Fibroblast of lung (primary cell): ENCODE measurements around the gene PROSER2.

Experiments used
- EZH2 ChIP-seq: IDR thresholded peaks from 2 replicates; pipeline ENCODE4 v1.5.1; 2012; ENCODE audit warnings: low read length, control low read depth, mild to moderate bottlenecking; ENCODE audit errors: missing control alignments
- TF ChIP-seq, protein P1 (sequence below), 2 donors: IDR thresholded peaks in 1 of 2; conservative IDR thresholded peaks in 1 of 2; 1 replicate in 1 of 2; 2 replicates in 1 of 2; pipeline ENCODE4 v1.5.1; 2011 to 2012; ENCODE audit warnings: low read length in 2 of 2, control low read depth in 1 of 2, inconsistent platforms in 1 of 2, low read depth in 1 of 2, mild to moderate bottlenecking in 1 of 2

DNA sequence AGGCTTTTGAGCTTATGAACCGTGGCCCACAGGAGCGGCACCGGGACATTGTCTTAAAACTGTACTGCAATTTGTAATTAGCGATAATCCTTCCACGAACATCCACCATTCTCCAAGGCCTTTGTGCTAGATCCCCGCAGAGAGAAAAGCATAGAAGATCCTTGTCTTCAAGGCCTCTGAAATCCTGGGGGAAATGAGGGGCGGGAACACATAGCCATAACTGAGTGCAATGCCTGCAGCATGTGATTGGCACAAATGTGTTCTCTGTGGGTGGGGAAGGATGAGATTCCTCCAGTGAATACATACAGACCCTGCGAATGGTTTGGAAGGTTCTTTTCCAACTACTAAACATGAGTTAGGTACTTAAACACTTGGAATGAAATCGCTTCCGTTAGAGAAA is 25.9 kb upstream of the PROSER2 start:
- TF ChIP-seq, protein P1, sequence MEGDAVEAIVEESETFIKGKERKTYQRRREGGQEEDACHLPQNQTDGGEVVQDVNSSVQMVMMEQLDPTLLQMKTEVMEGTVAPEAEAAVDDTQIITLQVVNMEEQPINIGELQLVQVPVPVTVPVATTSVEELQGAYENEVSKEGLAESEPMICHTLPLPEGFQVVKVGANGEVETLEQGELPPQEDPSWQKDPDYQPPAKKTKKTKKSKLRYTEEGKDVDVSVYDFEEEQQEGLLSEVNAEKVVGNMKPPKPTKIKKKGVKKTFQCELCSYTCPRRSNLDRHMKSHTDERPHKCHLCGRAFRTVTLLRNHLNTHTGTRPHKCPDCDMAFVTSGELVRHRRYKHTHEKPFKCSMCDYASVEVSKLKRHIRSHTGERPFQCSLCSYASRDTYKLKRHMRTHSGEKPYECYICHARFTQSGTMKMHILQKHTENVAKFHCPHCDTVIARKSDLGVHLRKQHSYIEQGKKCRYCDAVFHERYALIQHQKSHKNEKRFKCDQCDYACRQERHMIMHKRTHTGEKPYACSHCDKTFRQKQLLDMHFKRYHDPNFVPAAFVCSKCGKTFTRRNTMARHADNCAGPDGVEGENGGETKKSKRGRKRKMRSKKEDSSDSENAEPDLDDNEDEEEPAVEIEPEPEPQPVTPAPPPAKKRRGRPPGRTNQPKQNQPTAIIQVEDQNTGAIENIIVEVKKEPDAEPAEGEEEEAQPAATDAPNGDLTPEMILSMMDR (conservative IDR thresholded peaks at IDR 0.05 in 1 of 2, IDR thresholded peaks at IDR 0.05 in 1 of 2; ENCODE audit: low read depth in 1 of 2, low read length in 2 of 2) = no peak
- no peak for TF ChIP-seq EZH2
